GM19452 (cell line): ENCODE measurements around the gene HESX1.
A peak's percentile ranks its signal among the peaks of the same experiment; 100 is the strongest.

Experiments
- ATAC-seq: cut with Tn5 transposase; IDR thresholded peaks from one replicate; pipeline ENCODE4 v1.9.1; 2021; ENCODE audit not compliant: unreplicated experiment

HESX1 gene

GRCh38 chr3:57168151-57168550 is 31.6 kb downstream of the HESX1 start:
- no peak for ATAC-seq

GRCh38 chr3:57166660-57167059 is 33.1 kb downstream of the HESX1 start:
- ATAC-seq: no peak

- ATAC-seq: no peak
Observed at GRCh38 chr3:57165641-57166040, 34.1 kb downstream of the HESX1 start.

GRCh38 chr3:57164657-57165573 is 34.9 kb downstream of the HESX1 start, which contains the start of gene IL17RD:
TSS of gene IL17RD (minus strand) at chr3:57165353. CDS start at chr3:57165286, 67 bp downstream.
- peak; percentile 44 for ATAC-seq

- no peak for ATAC-seq
Observed at GRCh38 chr3:57164217-57164656, 35.5 kb downstream of the HESX1 start.

- ATAC-seq: no peak
Observed at GRCh38 chr3:57163751-57164150, 36.0 kb downstream of the HESX1 start.

GRCh38 chr3:57161915-57162314 is 37.9 kb downstream of the HESX1 start:
- ATAC-seq: no peak

- ATAC-seq: no peak
Observed at GRCh38 chr3:57160765-57161538, 38.8 kb downstream of the HESX1 start.

- ATAC-seq: no peak
Observed at GRCh38 chr3:57160076-57160764, 39.6 kb downstream of the HESX1 start.

GRCh38 chr3:57158813-57159738 is 40.7 kb downstream of the HESX1 start:
- no peak for ATAC-seq

GRCh38 chr3:57158325-57158724 is 41.5 kb downstream of the HESX1 start:
- ATAC-seq: no peak

GRCh38 chr3:57157545-57157944 is 42.2 kb downstream of the HESX1 start:
- ATAC-seq: no peak

- no peak for ATAC-seq
Observed at GRCh38 chr3:57155310-57155643, 44.5 kb downstream of the HESX1 start.

GRCh38 chr3:57154470-57155309 is 45.1 kb downstream of the HESX1 start:
- ATAC-seq: no peak

GRCh38 chr3:57152151-57153143 is 47.3 kb downstream of the HESX1 start:
- no peak for ATAC-seq

GRCh38 chr3:57151749-57152148 is 48.0 kb downstream of the HESX1 start:
- ATAC-seq: no peak

- ATAC-seq: no peak
Observed at GRCh38 chr3:57151021-57151449, 48.7 kb downstream of the HESX1 start.

GRCh38 chr3:57150113-57150581 is 49.6 kb downstream of the HESX1 start:
- ATAC-seq: no peak
